A673 (cell line): ENCODE results near the gene RCBTB2.

Experiments used
- EZH2 ChIP-seq: fragments of 200-600 bp; sonication (generic); IDR thresholded peaks from 2 replicates; pipeline ENCODE4 v1.6.1; 2017; ENCODE audit warnings: borderline replicate concordance, low read depth, mild to moderate bottlenecking, mixed read lengths, antibody characterized with exemption, low read length; ENCODE audit not compliant: poor library complexity, severe bottlenecking
- TF ChIP-seq, protein P1 (sequence below): fragments of 300-800, 200-600 bp; sonication (generic); conservative IDR thresholded peaks from 2 replicates; pipeline ENCODE4 v1.5.1; 2017; ENCODE audit warnings: low read depth, mild to moderate bottlenecking, antibody characterized with exemption, low read length, moderate library complexity, mixed read lengths

DNA sequence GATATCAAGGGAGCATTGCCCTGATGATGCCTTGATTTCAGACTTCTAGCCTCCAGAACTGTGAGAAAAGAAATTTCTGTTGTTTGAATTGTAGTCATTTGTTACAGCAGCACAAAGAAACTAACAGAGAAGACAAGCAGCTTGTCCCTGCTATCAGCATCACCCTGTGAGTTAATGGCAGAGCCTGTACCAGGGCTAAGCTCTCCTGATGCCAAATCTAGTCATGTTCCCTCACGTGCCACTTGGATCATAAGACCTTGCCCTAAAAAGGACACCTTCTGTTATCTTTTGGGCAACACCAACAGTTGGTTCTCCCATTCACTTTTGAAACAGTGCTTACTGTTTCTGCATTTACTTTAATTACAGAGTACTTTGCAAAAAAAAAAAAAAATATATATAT, 14.8 kb downstream of the RCBTB2 start:
- TF ChIP-seq, protein P1, sequence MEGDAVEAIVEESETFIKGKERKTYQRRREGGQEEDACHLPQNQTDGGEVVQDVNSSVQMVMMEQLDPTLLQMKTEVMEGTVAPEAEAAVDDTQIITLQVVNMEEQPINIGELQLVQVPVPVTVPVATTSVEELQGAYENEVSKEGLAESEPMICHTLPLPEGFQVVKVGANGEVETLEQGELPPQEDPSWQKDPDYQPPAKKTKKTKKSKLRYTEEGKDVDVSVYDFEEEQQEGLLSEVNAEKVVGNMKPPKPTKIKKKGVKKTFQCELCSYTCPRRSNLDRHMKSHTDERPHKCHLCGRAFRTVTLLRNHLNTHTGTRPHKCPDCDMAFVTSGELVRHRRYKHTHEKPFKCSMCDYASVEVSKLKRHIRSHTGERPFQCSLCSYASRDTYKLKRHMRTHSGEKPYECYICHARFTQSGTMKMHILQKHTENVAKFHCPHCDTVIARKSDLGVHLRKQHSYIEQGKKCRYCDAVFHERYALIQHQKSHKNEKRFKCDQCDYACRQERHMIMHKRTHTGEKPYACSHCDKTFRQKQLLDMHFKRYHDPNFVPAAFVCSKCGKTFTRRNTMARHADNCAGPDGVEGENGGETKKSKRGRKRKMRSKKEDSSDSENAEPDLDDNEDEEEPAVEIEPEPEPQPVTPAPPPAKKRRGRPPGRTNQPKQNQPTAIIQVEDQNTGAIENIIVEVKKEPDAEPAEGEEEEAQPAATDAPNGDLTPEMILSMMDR = no peak
- TF ChIP-seq EZH2 = no peak
